NCI-H510A treated with DMSO at 0.1 percent for 48 hours (cell line): ENCODE measurements around the gene ZGPAT.

ENCODE experiments used
- DNase-seq: peaks from one replicate; lab custom pipeline; 2025; lab: John Stamatoyannopoulos, UW

Gene ZGPAT

DNA sequence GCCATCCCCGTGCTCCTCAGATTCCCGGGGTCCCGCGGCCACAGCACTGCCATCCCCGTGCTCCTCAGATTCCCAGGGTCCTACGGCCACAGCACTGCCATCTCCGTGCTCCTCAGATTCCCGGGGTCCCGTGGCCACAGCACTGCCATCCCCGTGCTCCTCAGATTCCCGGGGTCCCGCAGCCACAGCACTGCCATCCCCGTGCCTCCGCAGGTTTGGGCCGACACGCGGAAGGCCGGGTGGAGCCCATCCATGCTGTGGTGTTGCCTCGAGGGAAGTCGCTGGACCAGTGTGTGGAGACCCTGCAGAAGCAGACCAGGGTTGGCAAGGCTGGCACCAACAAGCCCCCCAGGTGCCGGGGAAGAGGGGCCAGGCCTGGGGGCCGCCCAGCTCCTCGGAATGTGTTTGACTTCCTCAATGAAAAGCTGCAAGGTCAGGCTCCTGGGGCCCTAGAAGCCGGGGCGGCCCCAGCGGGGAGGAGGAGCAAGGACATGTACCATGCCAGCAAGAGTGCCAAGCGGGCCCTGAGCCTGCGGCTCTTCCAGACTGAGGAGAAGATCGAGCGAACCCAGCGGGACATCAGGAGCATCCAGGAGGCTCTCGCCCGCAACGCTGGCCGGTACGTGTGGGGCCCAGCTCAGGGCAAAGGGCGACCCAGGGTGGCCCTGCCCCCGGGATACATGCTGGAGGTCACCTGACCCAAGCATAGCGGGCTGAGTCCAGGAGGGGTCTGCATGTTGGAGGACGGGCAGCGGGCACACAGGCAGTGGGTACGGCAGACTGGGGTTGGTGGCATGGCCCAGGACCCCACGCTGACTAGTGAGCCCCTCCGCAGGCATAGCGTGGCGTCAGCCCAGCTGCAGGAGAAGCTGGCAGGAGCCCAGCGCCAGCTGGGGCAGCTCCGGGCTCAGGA lies 27.4 kb downstream of the ZGPAT start:
- no peak for DNase-seq

DNA sequence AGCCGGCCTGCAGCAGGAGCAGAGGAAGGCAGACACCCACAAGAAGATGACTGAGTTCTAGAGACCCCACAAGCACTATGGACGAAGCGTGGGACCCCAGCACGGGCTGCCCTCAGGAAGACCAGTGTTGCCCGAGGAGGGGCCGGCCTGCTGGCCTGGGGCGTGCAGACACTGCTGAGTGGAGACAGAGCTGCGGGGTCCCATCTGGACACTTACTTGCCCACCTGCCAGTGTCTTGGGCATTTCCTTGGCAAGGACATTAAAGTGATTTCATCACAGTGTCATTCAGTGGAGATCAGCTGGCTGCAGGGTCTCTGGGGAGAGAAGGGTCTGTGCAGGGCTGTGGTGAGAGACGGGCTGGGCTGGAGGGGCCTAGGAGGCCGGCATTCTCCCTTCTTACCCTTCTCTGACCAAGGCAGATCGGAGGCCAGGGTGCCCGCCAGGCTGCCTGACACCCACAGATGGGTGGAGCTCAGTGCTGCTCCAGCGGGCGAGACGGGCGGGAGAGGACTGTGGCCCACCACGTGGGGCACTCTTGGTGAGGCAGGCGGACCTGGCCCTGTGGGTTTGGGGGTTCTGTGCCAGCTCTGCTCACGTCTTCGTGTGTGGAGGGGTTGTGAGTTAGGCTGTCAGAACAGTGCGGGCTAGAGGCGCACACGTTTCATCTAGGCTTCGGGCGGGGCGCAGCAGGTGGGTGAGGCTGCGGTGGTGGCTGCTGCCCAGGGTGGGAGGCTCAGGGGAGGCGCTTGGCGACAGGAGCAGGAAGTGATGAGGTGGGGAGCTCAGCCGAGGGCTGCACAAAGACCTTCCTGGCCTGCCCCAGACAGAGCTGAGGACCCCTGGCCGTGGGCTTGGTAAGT lies 28.2 kb downstream of the ZGPAT start, which contains the start of gene LIME1:
Gene LIME1 (plus strand): TSS at position 806 of the 860 bp plus-strand sequence. CDS start 886 bp downstream, outside the sequence.
- DNase-seq = no peak

DNA sequence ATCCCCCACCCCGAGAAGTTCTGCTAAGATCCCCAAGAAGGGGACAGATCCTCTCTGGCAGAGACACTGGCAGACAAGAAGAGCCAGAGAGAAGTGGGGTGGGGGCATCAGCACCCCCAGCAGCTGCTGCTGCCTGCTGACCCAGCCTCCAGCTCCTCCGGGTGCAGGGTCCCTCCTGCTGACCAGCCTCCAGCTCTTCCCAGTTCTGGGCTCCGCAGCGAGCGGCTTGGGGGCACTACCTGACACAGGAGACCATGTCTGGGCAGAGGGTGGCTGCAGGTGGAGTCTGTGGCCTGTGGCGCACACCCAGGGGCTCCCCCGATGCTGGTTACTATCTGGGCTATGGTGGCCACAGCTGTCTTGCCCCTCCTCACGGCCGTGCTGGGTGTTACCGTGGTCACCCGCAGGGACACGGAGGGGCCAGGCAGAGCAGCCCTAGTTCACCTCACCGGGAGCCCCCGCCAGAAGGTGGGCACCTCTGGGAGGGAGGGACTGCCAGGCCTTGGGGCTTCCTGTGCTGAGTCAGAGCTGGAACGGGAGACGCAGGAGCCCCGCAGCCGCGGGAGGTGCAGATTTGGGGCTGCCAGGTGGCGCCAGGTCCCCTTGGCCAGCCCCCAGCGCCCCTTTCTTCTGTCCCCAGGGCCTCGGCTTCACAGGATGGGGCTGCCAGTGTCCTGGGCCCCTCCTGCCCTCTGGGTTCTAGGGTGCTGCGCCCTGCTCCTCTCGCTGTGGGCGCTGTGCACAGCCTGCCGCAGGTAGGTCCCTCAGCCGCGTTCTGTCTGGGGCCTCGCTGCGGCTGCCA lies 29.3 kb downstream of the ZGPAT start:
- no peak for DNase-seq

DNA sequence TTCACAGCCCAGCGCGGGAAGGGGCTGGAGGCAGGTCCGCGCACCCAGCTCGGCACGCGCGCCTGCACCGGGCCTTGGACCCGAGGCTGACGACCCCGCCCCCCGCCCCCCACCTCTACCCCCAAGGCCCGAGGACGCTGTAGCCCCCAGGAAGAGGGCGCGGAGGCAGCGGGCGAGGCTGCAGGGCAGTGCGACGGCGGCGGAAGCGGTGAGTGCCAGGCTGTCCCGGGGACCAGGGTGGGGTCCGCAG lies 29.8 kb downstream of the ZGPAT start:
- DNase-seq = no peak

DNA sequence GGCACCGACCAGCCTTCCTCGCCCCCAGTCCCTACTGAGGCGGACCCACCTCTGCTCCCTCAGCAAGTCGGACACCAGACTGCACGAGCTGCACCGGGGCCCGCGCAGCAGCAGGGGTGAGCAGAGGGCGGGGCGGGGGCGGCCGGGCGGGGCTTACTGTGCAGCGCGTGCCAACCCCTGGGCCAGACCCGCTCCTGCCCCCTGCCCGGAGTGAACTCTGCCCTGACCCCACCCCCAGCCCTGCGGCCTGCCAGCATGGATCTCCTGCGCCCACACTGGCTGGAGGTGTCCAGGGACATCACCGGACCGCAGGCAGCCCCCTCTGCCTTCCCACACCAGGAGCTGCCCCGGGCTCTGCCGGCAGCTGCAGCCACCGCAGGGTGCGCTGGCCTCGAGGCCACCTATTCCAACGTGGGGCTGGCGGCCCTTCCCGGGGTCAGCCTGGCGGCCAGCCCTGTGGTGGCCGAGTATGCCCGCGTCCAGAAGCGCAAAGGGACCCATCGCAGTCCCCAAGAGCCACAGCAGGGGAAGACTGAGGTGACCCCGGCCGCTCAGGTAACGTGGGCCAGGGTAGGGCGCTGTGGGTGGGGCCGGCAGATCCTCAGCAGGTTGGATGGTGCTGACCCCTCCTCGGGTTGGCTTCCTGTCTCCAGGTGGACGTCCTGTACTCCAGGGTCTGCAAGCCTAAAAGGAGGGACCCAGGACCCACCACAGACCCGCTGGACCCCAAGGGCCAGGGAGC lies 30.3 kb downstream of the ZGPAT start:
- no peak for DNase-seq

DNA sequence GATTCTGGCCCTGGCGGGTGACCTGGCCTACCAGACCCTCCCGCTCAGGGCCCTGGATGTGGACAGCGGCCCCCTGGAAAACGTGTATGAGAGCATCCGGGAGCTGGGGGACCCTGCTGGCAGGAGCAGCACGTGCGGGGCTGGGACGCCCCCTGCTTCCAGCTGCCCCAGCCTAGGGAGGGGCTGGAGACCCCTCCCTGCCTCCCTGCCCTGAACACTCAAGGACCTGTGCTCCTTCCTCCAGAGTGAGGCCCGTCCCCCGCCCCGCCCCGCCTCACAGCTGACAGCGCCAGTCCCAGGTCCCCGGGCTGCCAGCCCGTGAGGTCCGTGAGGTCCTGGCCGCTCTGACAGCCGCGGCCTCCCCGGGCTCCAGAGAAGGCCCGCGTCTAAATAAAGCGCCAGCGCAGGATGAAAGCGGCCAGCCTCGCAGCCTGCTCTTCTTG lies 30.9 kb downstream of the ZGPAT start:
- no peak for DNase-seq

DNA sequence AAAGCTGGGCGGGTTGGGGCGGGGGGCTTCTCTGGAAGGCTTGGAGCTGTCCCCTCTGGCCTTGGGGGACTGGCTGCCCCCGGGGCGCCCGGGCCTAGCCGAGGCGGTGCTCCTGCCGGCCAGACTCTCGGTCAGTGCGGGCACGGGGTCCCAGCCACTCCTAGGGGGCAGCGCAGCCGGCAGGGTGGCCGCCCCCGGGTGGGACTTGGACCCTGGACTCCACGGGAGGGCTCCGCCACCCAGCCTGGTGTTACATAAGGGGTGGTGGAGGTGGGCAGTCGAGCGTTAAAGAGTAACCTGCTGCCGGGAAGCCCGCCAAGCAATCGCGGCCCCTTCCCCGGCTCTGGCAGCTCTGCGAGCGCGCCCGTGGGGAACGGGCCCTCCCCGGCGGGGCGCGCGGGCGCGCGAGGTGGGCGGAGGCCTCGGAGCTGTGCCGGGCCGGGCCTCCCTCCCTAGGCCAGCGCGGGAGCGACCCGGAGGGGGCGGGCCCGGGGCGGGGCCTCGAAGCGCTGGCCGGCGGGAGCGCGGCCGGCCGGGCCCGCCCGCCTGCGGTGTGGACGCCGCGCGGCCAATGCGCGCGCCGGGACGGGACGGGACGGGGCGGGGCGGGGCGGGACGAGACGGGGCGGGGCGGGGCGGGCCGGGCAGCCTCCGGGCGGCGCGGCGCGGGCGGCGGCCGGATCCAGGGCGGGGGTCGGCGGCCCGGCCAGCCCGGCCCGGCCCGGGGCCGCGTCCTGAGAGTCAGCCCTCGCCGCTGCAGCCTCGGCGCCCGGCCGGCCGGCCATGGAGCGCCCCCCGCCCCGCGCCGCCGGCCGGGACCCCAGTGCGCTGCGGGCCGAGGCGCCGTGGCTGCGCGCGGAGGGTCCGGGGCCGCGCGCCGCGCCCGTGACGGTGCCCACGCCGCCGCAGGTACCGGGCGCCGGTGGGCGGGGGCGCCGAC lies 31.6 kb downstream of the ZGPAT start, which contains the start of gene SLC2A4RG:
Gene SLC2A4RG (plus strand): TSS at position 647 of the 940 bp plus-strand sequence. CDS start 137 bp downstream, at position 784.
- peak; percentile 35 for DNase-seq

DNA sequence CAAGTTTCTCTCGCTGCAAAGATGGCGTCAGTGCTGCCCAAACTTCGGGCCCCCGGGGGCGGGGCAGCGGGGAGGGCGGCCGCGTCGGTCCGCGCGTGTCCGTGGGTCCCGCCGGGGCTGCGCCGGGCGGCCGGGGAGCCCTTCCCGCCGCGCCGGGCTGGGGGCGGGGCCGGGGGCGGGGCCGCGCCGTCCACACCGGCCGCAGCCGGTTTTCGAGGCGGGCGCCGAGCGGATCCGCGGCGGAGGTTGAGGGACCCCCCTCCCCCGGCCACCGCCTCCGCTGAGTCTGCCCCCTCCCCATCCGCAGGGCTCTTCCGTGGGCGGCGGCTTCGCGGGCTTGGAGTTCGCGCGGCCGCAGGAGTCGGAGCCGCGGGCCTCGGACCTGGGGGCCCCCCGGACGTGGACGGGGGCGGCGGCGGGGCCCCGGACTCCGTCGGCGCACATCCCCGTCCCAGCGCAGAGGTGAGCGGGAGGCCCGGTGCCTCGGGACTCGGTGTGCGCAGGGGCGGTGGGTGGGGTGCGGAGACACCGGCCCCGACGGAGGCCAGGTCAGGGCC lies 32.3 kb downstream of the ZGPAT start:
- DNase-seq = no peak

DNA sequence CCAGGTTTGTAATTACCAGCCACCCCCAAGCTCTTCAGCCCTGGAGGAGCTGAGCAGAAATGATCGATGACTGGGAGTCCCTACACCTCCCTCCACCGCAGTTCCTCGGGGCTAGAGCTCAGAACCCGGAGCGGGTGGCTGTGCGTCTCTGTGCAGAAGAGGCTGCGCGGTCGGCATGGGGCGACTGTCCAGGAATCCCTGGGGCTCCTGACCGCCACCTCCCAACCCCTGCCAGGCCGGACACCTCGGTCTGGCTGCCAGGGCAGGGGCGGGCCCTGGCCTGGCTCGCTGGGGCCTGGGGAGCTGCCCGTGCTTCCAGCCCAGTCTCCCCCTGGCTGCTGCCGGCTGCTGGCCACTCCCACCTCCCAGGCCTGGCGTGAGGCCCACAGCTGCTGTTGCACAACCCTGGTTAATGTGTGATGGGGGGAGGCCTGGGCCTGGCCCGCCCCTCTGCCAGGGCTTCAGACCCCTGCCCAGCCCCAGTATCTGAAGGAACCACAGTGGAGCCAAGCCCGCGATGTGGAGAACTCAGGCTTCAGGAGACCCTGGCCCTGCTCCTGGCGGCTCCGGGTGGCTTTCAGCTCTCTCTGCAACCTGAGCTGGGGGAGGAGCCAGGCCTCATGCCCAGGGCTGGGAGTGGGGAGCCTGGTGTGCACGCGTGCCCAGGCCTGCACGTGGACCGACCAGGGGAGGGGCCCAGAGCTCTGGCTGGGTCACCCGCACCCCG lies 33.0 kb downstream of the ZGPAT start:
- DNase-seq = peak; percentile 89

DNA sequence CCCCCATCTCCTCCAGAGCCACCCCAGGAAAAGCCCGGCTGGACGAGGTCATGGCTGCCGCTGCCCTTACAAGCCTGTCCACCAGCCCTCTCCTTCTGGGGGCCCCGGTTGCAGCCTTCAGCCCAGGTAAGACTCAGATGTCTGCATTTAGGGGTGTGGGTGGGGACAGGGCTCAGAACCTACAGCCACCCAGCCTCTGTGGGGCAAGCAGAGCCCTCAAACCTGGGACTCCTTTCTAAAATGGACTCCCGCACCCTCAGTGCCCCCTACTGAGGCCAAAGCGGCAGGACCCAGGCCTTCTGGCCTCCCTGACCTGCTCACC lies 33.5 kb downstream of the ZGPAT start:
- no peak for DNase-seq

DNA sequence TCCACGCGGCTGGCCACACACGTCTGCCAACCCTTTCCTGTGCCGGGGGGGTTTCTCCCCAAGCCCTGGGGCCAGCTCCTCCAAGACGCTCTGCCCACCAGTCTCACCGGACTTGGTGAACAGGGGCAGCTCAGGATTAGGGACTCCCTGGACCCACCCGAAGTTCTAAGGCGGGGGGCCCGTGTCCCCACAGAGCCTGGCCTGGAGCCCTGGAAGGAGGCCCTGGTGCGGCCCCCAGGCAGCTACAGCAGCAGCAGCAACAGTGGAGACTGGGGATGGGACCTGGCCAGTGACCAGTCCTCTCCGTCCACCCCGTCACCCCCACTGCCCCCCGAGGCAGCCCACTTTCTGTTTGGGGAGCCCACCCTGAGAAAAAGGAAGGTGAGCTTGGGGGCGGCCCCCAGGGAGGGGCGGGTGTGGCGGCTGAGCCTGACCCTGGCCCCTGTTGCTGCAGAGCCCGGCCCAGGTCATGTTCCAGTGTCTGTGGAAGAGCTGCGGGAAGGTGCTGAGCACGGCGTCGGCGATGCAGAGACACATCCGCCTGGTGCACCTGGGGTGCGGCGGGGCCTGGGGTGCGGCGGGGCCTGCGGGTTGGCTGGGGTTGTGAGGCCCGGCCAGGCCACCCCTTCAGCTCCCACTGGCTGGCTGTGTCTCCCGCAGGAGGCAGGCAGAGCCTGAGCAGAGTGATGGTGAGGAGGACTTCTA lies 34.0 kb downstream of the ZGPAT start:
- no peak for DNase-seq

DNA sequence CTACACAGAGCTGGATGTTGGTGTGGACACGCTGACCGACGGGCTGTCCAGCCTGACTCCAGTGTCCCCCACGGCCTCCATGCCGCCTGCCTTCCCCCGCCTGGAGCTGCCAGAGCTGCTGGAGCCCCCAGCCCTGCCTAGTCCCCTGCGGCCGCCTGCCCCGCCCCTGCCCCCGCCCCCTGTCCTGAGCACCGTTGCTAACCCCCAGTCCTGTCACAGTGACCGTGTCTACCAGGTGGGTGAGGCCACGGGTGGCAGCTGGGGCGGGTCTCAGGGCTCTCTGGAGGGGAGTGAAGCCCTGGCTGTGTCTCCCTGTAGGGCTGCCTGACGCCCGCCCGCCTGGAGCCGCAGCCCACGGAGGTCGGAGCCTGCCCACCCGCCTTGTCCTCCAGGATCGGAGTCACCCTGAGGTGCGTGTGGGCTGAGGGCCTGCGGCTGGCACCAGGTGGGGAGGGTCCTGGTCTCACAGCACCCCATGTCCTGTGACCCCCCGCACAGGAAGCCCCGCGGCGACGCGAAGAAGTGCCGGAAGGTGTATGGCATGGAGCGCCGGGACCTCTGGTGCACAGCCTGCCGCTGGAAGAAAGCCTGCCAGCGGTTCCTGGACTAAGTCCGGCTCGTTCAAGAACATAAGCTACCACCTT lies 34.7 kb downstream of the ZGPAT start:
- no peak for DNase-seq

DNA sequence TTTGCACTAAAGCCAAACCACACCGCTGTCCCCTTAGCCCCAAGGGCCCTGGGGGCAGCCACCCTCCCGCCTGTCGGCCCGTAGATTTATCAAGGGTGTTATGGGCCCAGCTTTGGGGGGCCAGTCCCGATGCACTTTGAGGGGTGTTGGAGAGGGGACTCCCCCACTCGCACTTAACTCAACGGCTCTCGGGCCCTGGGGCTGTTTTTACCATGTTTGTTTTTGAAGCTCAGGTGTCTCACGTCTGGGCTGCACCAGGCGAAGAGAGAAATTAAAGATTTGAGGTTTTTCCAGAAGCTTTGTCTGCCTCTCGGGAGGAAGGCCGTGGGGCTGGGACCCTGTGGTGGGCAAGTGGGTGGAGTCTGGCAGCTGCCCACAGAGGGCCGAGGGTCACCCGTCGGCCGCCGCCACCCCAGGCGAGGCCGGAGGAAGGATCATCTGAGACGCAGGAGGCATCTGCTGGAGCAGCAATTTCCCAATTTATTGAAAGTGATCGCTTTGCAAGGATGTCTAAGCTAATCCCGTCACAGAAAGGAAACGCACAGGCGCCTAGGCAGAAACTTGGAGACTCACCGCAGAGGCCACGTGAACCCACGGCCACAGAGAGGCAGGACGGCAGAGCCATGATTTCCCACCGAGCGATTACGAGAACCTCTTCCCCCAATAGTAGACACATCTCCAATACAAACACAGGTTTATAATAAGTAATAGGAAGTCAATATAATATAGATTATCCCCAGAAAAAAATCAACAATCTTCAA lies 35.6 kb downstream of the ZGPAT start:
- DNase-seq = no peak

DNA sequence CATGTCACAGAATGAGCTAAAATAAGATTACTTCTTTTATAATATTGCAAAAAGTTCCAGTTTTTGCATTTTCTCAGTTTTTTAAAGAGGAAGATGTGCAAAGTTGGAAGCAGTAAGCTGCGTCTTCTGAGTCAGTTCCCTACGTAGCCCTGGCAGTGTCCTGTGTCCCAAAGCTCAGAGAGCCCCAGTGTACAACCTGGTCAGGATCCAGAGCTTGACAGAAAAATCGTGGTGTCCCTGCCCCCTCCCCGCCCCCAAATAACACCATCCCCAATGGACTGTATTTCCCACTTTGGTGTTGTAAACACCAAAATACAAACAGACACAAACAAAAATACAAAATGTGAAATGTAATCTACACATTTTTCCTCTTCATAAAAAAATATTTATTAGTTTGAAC lies 36.3 kb downstream of the ZGPAT start:
- no peak for DNase-seq

DNA sequence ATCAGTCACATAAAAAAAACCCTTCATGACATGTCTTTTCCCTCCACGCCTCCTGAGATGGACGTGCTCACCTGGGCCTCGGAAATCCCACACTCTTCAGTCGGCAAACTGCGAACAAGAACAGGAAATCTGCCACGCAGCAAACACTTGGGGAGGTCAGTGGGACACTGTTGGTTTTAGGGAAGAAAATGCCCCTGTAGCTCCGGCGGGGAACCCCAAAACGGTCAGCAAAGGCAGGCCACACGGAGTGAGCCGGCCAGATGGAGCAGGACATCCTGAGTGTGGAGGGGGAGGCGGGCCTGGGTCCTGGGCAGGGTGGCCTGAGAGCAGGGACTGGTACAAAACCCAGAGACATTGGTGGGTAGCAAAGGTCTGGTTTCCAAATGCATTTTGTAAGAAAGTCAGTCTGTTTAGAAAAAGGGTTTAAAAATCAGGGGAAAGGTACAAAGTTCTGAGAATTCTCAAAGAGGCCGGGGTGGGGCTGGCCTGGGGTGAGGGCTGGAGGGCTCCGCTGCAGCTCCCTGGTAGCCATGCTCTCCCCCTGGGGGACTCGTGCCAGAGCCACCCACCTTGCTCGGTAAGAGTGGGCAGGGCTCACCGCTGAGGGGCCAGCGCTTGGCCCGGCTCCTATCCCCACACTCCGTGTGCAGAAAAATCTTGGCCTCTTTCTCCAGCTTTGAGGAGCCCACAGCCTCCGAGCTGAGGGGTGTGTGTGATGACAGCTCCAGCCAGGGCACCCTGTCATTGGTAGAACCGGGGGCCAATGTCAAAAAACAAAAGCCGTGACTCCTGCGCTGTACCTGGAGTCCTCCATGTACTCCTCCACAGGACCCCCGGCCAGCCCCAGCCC lies 37.0 kb downstream of the ZGPAT start:
- DNase-seq = no peak

DNA sequence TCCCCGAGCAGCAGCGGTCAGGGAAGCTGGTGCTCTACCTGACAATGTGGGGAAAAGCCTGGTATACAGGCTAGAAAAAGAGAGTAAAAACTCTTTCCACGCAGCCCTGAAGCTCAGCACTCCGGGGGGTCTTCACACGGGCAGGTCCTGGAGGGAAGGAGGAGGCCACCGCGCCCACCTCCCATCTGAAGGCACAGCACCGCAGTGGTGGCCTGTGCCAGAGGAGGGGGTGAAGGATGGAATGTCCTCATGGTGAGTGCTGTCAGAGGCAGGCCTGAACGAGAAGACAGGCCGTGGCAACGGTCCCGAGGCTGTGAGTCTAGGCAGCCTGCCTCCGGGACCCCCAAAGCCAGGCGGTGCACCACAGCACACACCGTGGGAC lies 37.6 kb downstream of the ZGPAT start:
- no peak for DNase-seq
